ENCODE measurements around the gene FEZF1.

Gene FEZF1

GRCh38 chr7:122268101-122268500 lies 36.4 kb downstream of the FEZF1 start:
- no peak for DNase-seq (ENCODE audit: low read depth, low spot score)

- DNase-seq (ENCODE audit: low read depth, low spot score): no peak
Measured at GRCh38 chr7:122262246-122262645, 42.3 kb downstream of the FEZF1 start.

- no peak for DNase-seq (ENCODE audit: low read depth, low spot score)
Measured at GRCh38 chr7:122261442-122261841, 43.1 kb downstream of the FEZF1 start.

- no peak for DNase-seq (ENCODE audit: low read depth, low spot score)
Measured at GRCh38 chr7:122261016-122261415, 43.5 kb downstream of the FEZF1 start.

GRCh38 chr7:122260336-122260735 lies 44.2 kb downstream of the FEZF1 start:
- DNase-seq (ENCODE audit: low read depth, low spot score): no peak

GRCh38 chr7:122258971-122259370 lies 45.6 kb downstream of the FEZF1 start:
- DNase-seq (ENCODE audit: low read depth, low spot score): no peak

GRCh38 chr7:122257056-122257455 lies 47.5 kb downstream of the FEZF1 start:
- DNase-seq (ENCODE audit: low read depth, low spot score): no peak

- no peak for DNase-seq (ENCODE audit: low read depth, low spot score)
Measured at GRCh38 chr7:122256046-122256445, 48.5 kb downstream of the FEZF1 start.

GRCh38 chr7:122255454-122255853 lies 49.1 kb downstream of the FEZF1 start:
- DNase-seq (ENCODE audit: low read depth, low spot score): no peak
